Stimulated activated effector memory CD8-positive, alpha-beta T cell treated with anti-CD3 and anti-CD28 coated beads, Interleukin-12 subunit alpha, Interleukin-12 subunit beta, amount 100 ng/mL, for 72 hours (primary cell): ENCODE measurements around the gene PCDHGA3.
"Not testable (repeated sequence)": the region's sequence is repeated elsewhere in the genome, so short reads cannot be mapped to it uniquely, and the experiment has no call there.

Experiments used
- ATAC-seq: fragments of 150-1000 bp; cut with Tn5 transposase; 2 replicates; pipeline ENCODE4 v1.10.0; 2021
- DNase-seq, 2 donors: peaks; one replicate each; pipeline ENCODE4 v3.0.0; 2021 to 2022; ENCODE audit warnings: low spot score in 2 of 2
- H3K27ac Mint-ChIP-seq: one replicate; pipeline ENCODE4 v1.8.0; 2022; ENCODE audit warnings: mild to moderate bottlenecking, mixed read lengths
- H3K36me3 Mint-ChIP-seq: one replicate; pipeline ENCODE4 v1.8.0; 2022; ENCODE audit warnings: mild to moderate bottlenecking, mixed read lengths
- H3K4me1 Mint-ChIP-seq: one replicate; pipeline ENCODE4 v1.8.0; 2022; ENCODE audit warnings: mixed read lengths
- H3K4me3 Mint-ChIP-seq: one replicate; pipeline ENCODE4 v1.8.0; 2022; ENCODE audit warnings: mild to moderate bottlenecking, mixed read lengths
- H3K9me3 Mint-ChIP-seq: one replicate; pipeline ENCODE4 v1.8.0; 2022; ENCODE audit warnings: mixed read lengths

The PCDHGA3 gene

GRCh38 chr5:141338538-141339306 is 4.9 kb upstream of the PCDHGA3 start, which contains the start of gene PCDHGA2:
Gene PCDHGA2 (plus strand): TSS chr5:141338760.
- H3K36me3 Mint-ChIP-seq = no peaks in the 10 kb centered on the region
- H3K9me3 Mint-ChIP-seq = peaks cover 32% of the 10 kb centered on the region
- DNase-seq = no peak
- ATAC-seq = no peak
- no peak within 1 kb of the TSS for H3K27ac Mint-ChIP-seq
- H3K4me3 Mint-ChIP-seq = no peak within 1 kb of the TSS
- no peaks in the 10 kb centered on the region for H3K4me1 Mint-ChIP-seq

- ATAC-seq, H3K36me3 Mint-ChIP-seq, H3K4me3 Mint-ChIP-seq, H3K27ac Mint-ChIP-seq, DNase-seq, H3K4me1 Mint-ChIP-seq: not testable (repeated sequence)
- peaks cover 20% of the 10 kb centered on the region for H3K9me3 Mint-ChIP-seq
Observed at GRCh38 chr5:141340781-141341354, 2.8 kb upstream of the PCDHGA3 start.

- no peak overlapping the region for H3K27ac Mint-ChIP-seq
- no peaks in the 10 kb centered on the region for H3K4me1 Mint-ChIP-seq
- H3K36me3 Mint-ChIP-seq = no peaks in the 10 kb centered on the region
- H3K9me3 Mint-ChIP-seq = peaks cover 20% of the 10 kb centered on the region
- DNase-seq (no peak), ATAC-seq (no peak)
- no peak overlapping the region for H3K4me3 Mint-ChIP-seq
Observed at GRCh38 chr5:141342773-141343172, 856 bp upstream of the PCDHGA3 start.

- H3K36me3 Mint-ChIP-seq = no peaks in the 10 kb centered on the region
- ATAC-seq = no peak
- H3K9me3 Mint-ChIP-seq = peaks cover 14% of the 10 kb centered on the region
- no peak for DNase-seq
- H3K4me3 Mint-ChIP-seq = peak overlapping the region; percentile 29
- no peak overlapping the region for H3K27ac Mint-ChIP-seq
- no peaks in the 10 kb centered on the region for H3K4me1 Mint-ChIP-seq
Observed at GRCh38 chr5:141343953-141344463, 379 bp downstream of the PCDHGA3 start.

GRCh38 chr5:141345327-141345726 is 1.7 kb downstream of the PCDHGA3 start:
- DNase-seq (no peak), ATAC-seq (no peak)
- Mint-ChIP-seq H3K9me3 (peaks cover 13% of the 10 kb centered on the region), H3K4me1 (peaks cover 4% of the 10 kb centered on the region), H3K36me3 (no peaks in the 10 kb centered on the region), H3K4me3 (no peak overlapping the region), H3K27ac (no peak overlapping the region)

GRCh38 chr5:141346017-141346416 is 2.4 kb downstream of the PCDHGA3 start:
- H3K36me3 Mint-ChIP-seq, DNase-seq: not testable (repeated sequence)

GRCh38 chr5:141349917-141350619 is 6.4 kb downstream of the PCDHGA3 start, which contains the start of gene PCDHGB1:
Gene PCDHGB1 (plus strand): TSS chr5:141350099. CDS start chr5:141350261, 162 bp downstream.
- H3K4me3 Mint-ChIP-seq = peak within 1 kb of the TSS; percentile 54
- H3K4me1 Mint-ChIP-seq = peaks cover 6% of the 10 kb centered on the region
- peaks cover 12% of the 10 kb centered on the region for H3K9me3 Mint-ChIP-seq
- ATAC-seq = peak; percentile 57
- peak in 1 of 2 donors; percentile 51 for DNase-seq
- no peak within 1 kb of the TSS for H3K27ac Mint-ChIP-seq
- H3K36me3 Mint-ChIP-seq = no peaks in the 10 kb centered on the region

More at GRCh38 chr5:141346017-141346416, 2.4 kb downstream of the PCDHGA3 start:
- H3K4me1 Mint-ChIP-seq, ATAC-seq, H3K4me3 Mint-ChIP-seq, H3K27ac Mint-ChIP-seq: not testable (repeated sequence)
- H3K9me3 Mint-ChIP-seq = peaks cover 12% of the 10 kb centered on the region

GRCh38 chr5:141351591-141351990 is 8.0 kb downstream of the PCDHGA3 start:
- DNase-seq (no peak), ATAC-seq (no peak)
- Mint-ChIP-seq H3K36me3 (no peaks in the 10 kb centered on the region), H3K4me1 (peaks cover 6% of the 10 kb centered on the region), H3K4me3 (no peak overlapping the region), H3K9me3 (peaks cover 8% of the 10 kb centered on the region), H3K27ac (no peak overlapping the region)

- H3K36me3 Mint-ChIP-seq = no peaks in the 10 kb centered on the region
- H3K4me1 Mint-ChIP-seq = peaks cover 9% of the 10 kb centered on the region
- no peak within 1 kb of the TSS for H3K27ac Mint-ChIP-seq
- H3K4me3 Mint-ChIP-seq = peak within 1 kb of the TSS; percentile 39
- H3K9me3 Mint-ChIP-seq = peaks cover 6% of the 10 kb centered on the region
- ATAC-seq (no peak), DNase-seq (peak in 1 of 2 donors; percentile 45)
Observed at GRCh38 chr5:141354900-141355469, 11.4 kb downstream of the PCDHGA3 start, which contains the start of gene PCDHGA4. Gene PCDHGA4 (plus strand): TSS chr5:141355021. CDS start chr5:141355108, 87 bp downstream.

GRCh38 chr5:141355641-141356040 is 12.0 kb downstream of the PCDHGA3 start:
- Mint-ChIP-seq H3K9me3 (peaks cover 4% of the 10 kb centered on the region), H3K4me1 (peaks cover 6% of the 10 kb centered on the region), H3K27ac (no peak overlapping the region), H3K36me3 (no peaks in the 10 kb centered on the region), H3K4me3 (no peak overlapping the region)
- ATAC-seq = no peak
- DNase-seq = no peak

GRCh38 chr5:141356133-141356532 is 12.5 kb downstream of the PCDHGA3 start:
- ATAC-seq = no peak
- no peaks in the 10 kb centered on the region for H3K36me3 Mint-ChIP-seq
- DNase-seq = no peak
- no peak overlapping the region for H3K4me3 Mint-ChIP-seq
- H3K27ac Mint-ChIP-seq = no peak overlapping the region
- peaks cover 4% of the 10 kb centered on the region for H3K9me3 Mint-ChIP-seq
- H3K4me1 Mint-ChIP-seq = peaks cover 6% of the 10 kb centered on the region

GRCh38 chr5:141356950-141357349 is 13.3 kb downstream of the PCDHGA3 start:
- peaks cover 7% of the 10 kb centered on the region for H3K9me3 Mint-ChIP-seq
- no peaks in the 10 kb centered on the region for H3K36me3 Mint-ChIP-seq
- DNase-seq (no peak), ATAC-seq (no peak)
- H3K27ac Mint-ChIP-seq = no peak overlapping the region
- H3K4me1 Mint-ChIP-seq = peaks cover 6% of the 10 kb centered on the region
- no peak overlapping the region for H3K4me3 Mint-ChIP-seq

- DNase-seq = no peak
- Mint-ChIP-seq H3K27ac (peak within 1 kb of the TSS; percentile 63), H3K4me1 (peaks cover 6% of the 10 kb centered on the region), H3K9me3 (peaks cover 10% of the 10 kb centered on the region), H3K4me3 (peak within 1 kb of the TSS; percentile 74), H3K36me3 (no peaks in the 10 kb centered on the region)
- ATAC-seq = peak; percentile 28
Observed at GRCh38 chr5:141359790-141360426, 16.3 kb downstream of the PCDHGA3 start, which contains the start of gene PCDHGB2. Gene PCDHGB2 (plus strand): TSS chr5:141359994. CDS start chr5:141360136, 142 bp downstream.

GRCh38 chr5:141360685-141361084 is 17.1 kb downstream of the PCDHGA3 start:
- H3K4me1 Mint-ChIP-seq = peaks cover 6% of the 10 kb centered on the region
- no peaks in the 10 kb centered on the region for H3K36me3 Mint-ChIP-seq
- H3K4me3 Mint-ChIP-seq = no peak overlapping the region
- DNase-seq (no peak), ATAC-seq (no peak)
- H3K27ac Mint-ChIP-seq = no peak overlapping the region
- peaks cover 16% of the 10 kb centered on the region for H3K9me3 Mint-ChIP-seq
